A549 treated with GW870086 at 1 μM for 4 hours (cell line): ENCODE data around the gene SLC6A8. TPM values are rescaled to one million over a fixed set of nuclear protein-coding genes. Genes with fewer than 3 reads are reported as not detected.

Experiments
- total RNA-seq: library from RNA; stranded (reverse); fragments of 200-300 nt; extraction: Qiagen RNA extraction; gene quantifications from 5 replicates; pipeline ENCODE4 v1.2.3, GENCODE V29; 2022; ENCODE audit warnings: low read depth

The SLC6A8 gene
- 11.3 to 13.3 TPM (median 11.9 TPM) in 5 replicates for total RNA-seq

GRCh38 chrX:153687121-153688039 is at the start of gene SLC6A8:
Gene SLC6A8 (plus strand): TSS chrX:153687926. CDS start chrX:153688575, 649 bp downstream.

GRCh38 chrX:153646620-153647373 is 40.9 kb upstream of the SLC6A8 start, which contains the start of gene DUSP9:
Gene DUSP9 (plus strand): TSS chrX:153647203. CDS start chrX:153647954, 751 bp downstream.

GRCh38 chrX:153673428-153674218 is 14.1 kb upstream of the SLC6A8 start, which contains the start of gene PNCK:
Gene PNCK (minus strand): TSS chrX:153673813. CDS start chrX:153673076, 737 bp downstream.

GRCh38 chrX:153724252-153725038 is 36.7 kb downstream of the SLC6A8 start, which contains the start of the genes ABCD1 and BCAP31:
Gene ABCD1 (plus strand): TSS chrX:153724856. CDS start chrX:153725267, 411 bp downstream.
Gene BCAP31 (minus strand): TSS chrX:153724387. CDS start chrX:153723244, 1,143 bp downstream.

Other genes with a start within 250 kb of the SLC6A8 start
- gene TREX2, start 241.9 kb upstream of the SLC6A8 start, total RNA-seq: 1.1 to 1.7 TPM (median 1.2 TPM) in 5 replicates
- 49.8 to 59.6 TPM (median 54.3 TPM) in 5 replicates for gene HAUS7, start 217.3 kb upstream of the SLC6A8 start, total RNA-seq
- 0.07 TPM in 1 of 5 replicates, not detected in the others for gene BGN, start 192.9 kb upstream of the SLC6A8 start, total RNA-seq
- gene ATP2B3, start 170.3 kb upstream of the SLC6A8 start, total RNA-seq: 0.07 to 0.23 TPM (median 0.15 TPM) in 5 replicates
- 44.6 to 59.4 TPM (median 58.5 TPM) in 5 replicates for gene CCNQ, start 88.8 kb upstream of the SLC6A8 start, total RNA-seq
- gene DUSP9, start 40.7 kb upstream of the SLC6A8 start, total RNA-seq: 1.00 to 1.8 TPM (median 1.5 TPM) in 5 replicates
- 0.13 to 0.31 TPM (median 0.24 TPM) in 4 of 5 replicates, not detected in the other for gene PNCK, start 14.1 kb upstream of the SLC6A8 start, total RNA-seq
- 350 to 420 TPM (median 366 TPM) in 5 replicates for gene BCAP31, start 36.5 kb downstream of the SLC6A8 start, total RNA-seq
- 2.3 to 4.7 TPM (median 3.6 TPM) in 5 replicates for gene ABCD1, start 36.9 kb downstream of the SLC6A8 start, total RNA-seq
- 2.4 to 4.3 TPM (median 3.6 TPM) in 5 replicates for gene PLXNB3, start 76.3 kb downstream of the SLC6A8 start, total RNA-seq
- gene SRPK3, start 93.1 kb downstream of the SLC6A8 start, total RNA-seq: not detected in 5 replicates
- gene IDH3G, start 106.4 kb downstream of the SLC6A8 start, total RNA-seq: 58.5 to 62.8 TPM (median 59.4 TPM) in 5 replicates
- gene SSR4, start 106.7 kb downstream of the SLC6A8 start, total RNA-seq: 399 to 451 TPM (median 405 TPM) in 5 replicates
- 2.2 to 4.1 TPM (median 3.4 TPM) in 5 replicates for gene PDZD4, start 142.6 kb downstream of the SLC6A8 start, total RNA-seq
- 16.7 to 20.3 TPM (median 17.5 TPM) in 5 replicates for gene L1CAM, start 198.2 kb downstream of the SLC6A8 start, total RNA-seq
- not detected in 5 replicates for gene AVPR2, start 216.7 kb downstream of the SLC6A8 start, total RNA-seq
- 0.80 to 2.0 TPM (median 1.2 TPM) in 5 replicates for gene ARHGAP4, start 238.3 kb downstream of the SLC6A8 start, total RNA-seq
- 194 to 251 TPM (median 220 TPM) in 5 replicates for gene NAA10, start 247.1 kb downstream of the SLC6A8 start, total RNA-seq